RCC 7860 (cell line): ENCODE measurements around the gene LRRC43.
"Not testable (repeated sequence)": the region's sequence is repeated elsewhere in the genome, so short reads cannot be mapped to it uniquely, and the experiment has no call there.

ENCODE experiments used
- DNase-seq: peaks from one replicate; pipeline ENCODE4 v3.0.0-alpha.2; 2015; ENCODE audit warnings: low spot score
- FAIRE-seq: peaks from 2 replicates; lab custom pipeline; 2012; peaks lifted over from hg19 to GRCh38; lab: Jason Lieb, UNC

LRRC43 gene

DNA sequence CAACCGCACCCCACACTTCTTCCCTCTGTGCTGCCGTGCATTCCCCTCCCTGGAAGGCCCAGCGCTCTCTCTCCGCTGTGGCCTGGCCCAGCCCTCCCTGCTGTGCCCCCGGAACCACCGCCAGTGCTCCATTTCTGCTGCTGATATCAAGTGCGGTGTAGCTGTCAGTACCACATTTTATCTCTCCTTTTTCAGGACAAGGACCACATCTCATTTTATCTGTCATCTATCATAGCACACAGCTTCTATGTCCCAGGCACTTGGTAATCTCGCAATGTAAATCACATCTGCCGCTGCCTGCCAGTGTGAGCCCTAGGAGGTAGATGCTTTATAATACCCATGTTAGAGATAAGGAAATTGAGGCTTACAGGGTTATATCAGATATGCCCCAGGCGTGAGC, 27.2 kb upstream of the LRRC43 start:
- FAIRE-seq (no peak), DNase-seq (no peak)

GRCh38 chr12:122158700-122159285, 24.1 kb upstream of the LRRC43 start:
- FAIRE-seq (no peak), DNase-seq (no peak)

GRCh38 chr12:122159882-122160281, 23.0 kb upstream of the LRRC43 start:
- DNase-seq (no peak), FAIRE-seq (no peak)

DNA sequence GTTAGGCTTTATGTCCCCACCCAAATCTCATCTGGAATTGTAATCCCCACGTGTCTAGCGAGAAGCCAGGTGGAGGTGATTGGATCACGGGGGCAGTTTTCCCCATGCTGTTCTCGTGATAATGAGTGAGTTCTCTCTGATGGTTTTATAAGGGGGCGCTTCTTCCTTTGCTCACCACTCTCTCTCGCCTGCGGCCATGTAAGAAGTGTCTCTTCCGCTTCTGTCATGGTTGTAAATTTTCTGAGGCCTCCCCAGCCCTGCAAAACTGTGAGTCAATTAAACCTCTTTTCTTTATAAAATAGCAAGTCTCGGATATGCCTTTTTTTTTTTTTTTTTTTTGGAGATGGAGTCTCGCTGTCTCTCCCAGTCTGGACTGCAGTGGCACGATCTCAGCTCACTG, 22.2 kb upstream of the LRRC43 start:
- DNase-seq (no peak), FAIRE-seq (no peak)

- DNase-seq (no peak), FAIRE-seq (no peak)
Observed at GRCh38 chr12:122161682-122162081, 21.2 kb upstream of the LRRC43 start.

GRCh38 chr12:122162976-122163375, 19.9 kb upstream of the LRRC43 start:
- FAIRE-seq, result no peak
- no peak for DNase-seq

DNA sequence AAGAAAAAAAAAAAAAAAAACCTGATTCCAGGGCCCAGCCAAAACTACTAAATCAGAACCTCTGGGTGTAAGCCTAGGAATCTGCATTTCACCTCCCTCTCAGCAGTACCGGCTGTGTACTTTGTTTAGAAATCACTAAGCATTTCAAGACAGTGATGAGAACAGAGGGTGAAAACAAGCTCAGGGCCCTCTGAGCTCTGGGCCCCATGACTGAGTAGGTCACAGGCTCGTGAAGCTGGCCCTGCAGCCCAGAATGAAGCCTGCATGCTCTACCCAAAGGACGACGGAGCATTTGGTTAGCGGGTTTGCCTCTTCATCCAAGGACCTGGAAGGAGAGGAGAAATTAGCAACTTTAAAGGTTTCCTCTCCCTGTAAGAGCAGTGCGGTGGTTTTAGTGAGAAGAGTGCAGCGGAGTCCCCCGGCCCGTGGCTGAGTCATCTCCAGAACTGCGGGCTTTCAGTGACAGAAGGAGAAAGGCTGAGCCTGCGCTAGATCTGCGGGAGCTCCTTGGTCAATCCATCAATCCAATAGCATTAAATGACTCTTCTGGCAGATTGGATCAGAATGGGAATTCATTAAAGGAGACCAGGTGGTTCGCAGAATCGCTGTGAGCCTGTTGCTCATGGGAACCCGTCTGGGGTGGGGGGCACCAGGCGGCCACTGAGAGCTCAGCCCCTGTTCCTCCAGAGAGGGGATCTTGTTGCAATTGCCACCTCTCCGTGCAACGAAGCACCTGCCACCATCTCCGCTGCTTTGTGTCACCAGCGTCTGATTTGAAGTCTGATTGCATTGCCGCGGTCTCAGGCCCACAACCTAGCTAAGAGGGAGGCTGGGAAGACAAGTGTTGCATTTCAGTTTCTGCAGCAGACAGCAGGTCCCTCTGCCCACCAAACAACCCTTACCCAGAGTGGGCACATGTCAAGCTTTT, 16.2 kb upstream of the LRRC43 start:
- no peak for DNase-seq
- FAIRE-seq, result no peak

- FAIRE-seq (no peak), DNase-seq (no peak)
Observed at GRCh38 chr12:122167356-122167925, 15.5 kb upstream of the LRRC43 start.

DNA sequence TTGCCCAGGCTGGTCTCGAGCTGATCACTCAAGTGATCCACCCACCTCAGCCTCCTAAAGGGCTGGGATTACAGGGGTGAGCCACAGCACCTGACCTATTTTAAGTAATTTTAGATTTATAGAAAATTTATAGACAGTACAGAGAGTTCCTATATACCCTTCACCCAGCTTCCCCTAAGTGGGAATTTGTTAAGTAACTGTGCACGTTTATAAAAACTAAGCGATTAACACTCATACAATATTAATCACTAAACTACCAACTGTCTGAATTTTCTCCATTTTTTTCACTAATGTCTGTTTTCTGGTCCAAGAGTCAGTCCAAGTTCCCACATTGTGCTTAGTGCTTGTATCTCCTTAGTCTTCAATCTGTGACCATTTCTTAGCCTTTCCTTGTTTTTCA, 14.4 kb upstream of the LRRC43 start:
- no peak for FAIRE-seq
- no peak for DNase-seq

DNA sequence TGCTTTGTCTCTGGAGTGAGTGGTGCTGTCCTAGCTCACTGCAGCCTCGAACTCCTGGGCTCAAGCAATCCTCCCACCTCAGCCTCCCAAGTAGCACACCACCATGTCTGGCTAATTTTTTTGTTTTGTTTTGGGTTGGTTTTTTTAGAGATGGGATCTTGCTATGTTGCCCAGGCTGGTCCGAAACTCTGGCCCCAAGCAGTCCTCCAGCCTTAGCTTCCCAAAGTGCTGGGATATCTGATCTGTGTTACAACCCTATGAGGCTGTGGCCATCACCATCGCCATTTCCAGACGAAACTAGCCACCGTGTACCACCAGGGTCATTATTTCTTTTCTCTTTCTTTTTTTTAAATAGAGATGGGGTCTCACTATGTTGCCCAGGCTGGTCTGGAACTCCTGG, 11.5 kb upstream of the LRRC43 start:
- DNase-seq (no peak), FAIRE-seq (no peak)

DNA sequence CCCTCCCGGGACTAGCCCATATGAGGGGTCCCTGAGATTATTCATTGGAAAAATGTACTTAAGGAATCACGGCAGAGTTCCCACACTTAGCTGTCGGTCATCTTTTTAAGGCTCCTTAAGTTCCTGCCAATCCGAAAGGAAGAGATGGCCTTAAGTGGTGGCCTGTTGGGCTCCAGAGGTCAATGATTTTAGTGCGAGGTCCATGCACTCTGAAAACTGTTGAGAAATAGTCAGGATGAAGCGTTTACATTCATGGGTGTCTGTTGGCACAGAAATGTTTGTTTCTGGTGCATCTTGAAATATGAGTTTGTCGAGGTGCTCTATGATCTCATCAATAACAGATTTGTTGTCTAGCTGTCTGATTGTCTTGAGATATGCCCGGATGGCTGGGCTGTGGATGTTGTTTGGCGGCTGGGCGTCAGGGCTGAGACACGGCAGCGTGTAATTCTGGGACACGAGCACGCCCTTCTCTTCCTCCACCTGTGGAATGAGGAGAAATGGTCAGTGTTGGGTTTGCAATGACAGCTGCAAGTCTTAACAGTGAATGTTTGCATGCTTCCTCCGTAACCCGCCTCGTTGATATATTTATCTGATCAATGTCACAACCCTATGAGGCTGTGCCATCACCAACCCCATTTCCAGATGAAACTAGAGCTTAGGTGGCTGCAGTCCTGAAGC, 10.5 kb upstream of the LRRC43 start:
- FAIRE-seq (no peak), DNase-seq (no peak)

GRCh38 chr12:122174155-122174845, 8.6 kb upstream of the LRRC43 start, which contains the start of gene IL31:
IL31 (minus strand) TSS chr12:122174221; CDS start chr12:122174172, 49 bp downstream.
- FAIRE-seq, result no peak
- DNase-seq, result no peak

GRCh38 chr12:122176473-122176872, 6.5 kb upstream of the LRRC43 start:
- DNase-seq, FAIRE-seq: not testable (repeated sequence)

DNA sequence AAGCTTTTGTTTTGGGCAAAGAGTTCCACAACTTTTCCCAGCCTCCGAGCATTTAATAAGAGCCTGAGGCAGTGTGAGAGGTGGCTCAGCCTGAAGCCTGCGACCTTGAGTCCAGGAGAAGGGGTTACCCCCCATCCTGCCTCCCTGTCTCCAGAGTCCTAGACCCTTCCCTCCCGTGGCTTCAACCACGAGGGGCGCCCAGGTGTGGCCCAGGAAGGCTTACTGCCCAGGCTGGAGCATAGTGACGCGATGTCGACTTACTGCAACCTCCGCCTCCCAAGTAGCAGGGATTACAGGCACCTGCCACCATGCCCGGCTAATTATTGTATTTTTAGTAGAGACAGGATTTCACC, 641 bp downstream of the LRRC43 start:
- FAIRE-seq (no peak), DNase-seq (no peak)

DNA sequence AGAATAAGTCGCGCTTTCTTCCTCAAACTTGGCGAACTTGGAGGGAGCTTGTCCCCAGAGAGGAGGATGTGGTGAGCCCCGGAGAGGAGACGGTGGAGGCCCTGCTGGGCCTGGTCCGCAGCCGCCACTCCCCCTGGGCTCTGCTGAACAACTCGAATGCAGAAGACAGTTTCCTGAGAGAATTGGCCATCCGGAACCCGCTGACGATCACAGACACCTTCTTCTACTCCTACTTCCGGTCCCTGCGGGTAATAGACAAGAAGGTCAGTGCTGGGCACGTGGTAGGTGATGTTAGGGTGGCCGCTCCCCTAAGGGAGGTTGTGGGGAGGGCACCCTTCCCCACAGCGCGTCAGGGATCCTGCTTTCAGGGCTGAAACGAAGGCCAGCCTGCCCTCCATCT, 1.6 kb downstream of the LRRC43 start:
- no peak for FAIRE-seq
- no peak for DNase-seq

GRCh38 chr12:122185079-122185478, 2.2 kb downstream of the LRRC43 start:
- DNase-seq, result no peak
- no peak for FAIRE-seq

- DNase-seq (no peak), FAIRE-seq (no peak)
Observed at GRCh38 chr12:122185494-122186082, 2.7 kb downstream of the LRRC43 start.

GRCh38 chr12:122187466-122187865, 4.5 kb downstream of the LRRC43 start:
- FAIRE-seq, result no peak
- no peak for DNase-seq

DNA sequence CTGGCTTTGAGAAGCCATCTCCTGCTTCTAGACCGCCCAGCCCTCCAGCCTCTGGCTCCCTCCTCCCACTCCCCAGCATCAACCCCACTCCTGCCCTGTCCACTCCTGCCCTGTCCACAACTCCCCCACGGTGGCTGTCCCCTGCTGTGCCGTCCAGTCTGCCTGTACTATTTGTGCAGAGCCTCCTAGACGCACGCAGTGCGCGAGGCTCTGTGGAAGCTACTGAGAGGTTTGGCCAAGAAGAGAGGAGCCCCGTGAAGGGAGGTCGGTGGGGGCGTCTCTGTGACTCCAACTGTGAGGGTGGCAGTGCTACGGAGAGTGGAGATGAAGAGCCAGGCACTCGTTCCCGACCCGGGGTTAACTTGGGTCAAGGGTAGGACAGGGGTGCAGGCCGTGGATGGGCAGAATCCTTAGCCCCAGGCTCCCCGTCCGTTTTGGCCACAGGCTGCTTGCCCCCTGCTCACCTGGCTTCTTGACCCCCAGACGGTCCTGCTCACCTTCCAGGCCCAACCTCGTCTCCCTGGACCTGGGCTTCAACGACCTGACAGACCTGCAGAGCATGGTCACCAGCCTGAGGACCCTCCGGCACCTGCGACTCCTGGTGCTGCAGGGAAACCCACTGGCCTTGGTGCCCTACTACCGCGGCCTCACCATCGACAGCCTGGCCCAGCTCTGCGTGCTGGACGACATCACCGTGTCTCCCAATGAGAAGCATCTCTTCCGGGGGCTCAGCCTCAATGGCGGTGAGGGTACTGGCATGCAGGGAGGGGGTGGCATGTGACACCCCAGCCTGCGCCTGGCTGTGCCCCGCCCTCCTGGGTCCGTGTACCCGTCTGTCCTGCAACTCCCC, 6.9 kb downstream of the LRRC43 start:
- FAIRE-seq, result no peak
- DNase-seq, result no peak
